Sigmoid colon (tissue), 7 donors: ENCODE data around the gene MROH2A. TPM values are rescaled to one million over a fixed set of nuclear protein-coding genes. Genes with fewer than 3 reads are reported as not detected.

Experiments
- DNase-seq: peaks from one replicate; pipeline ENCODE4 v3.0.0-alpha.2; 2019
- H3K27ac ChIP-seq, 4 donors: fragments of 200-600 bp; sonication (generic); one replicate each; pipeline ENCODE4 v1.5.1; 2016 to 2019; ENCODE audit warnings: mild to moderate bottlenecking in 1 of 4
- H3K27me3 ChIP-seq, 3 donors: fragments of 200-600 bp; sonication (generic); one replicate each; pipeline ENCODE4 v1.5.1; 2019; ENCODE audit warnings: mild to moderate bottlenecking in 1 of 3
- H3K36me3 ChIP-seq, 4 donors: fragments of 200-600 bp; sonication (generic); one replicate each; pipeline ENCODE4 v1.5.1; 2016 to 2019
- H3K4me1 ChIP-seq, 4 donors: fragments of 200-600 bp; sonication (generic); one replicate each; pipeline ENCODE4 v1.5.1; 2017 to 2019
- H3K4me3 ChIP-seq, 4 donors: fragments of 200-600 bp; sonication (generic); one replicate each; pipeline ENCODE4 v1.5.1; 2017 to 2019; ENCODE audit warnings: mild to moderate bottlenecking in 2 of 4, moderate library complexity in 1 of 4
- H3K9me3 ChIP-seq, 4 donors: fragments of 200-600 bp in 3 of 4; sonication (generic) in 3 of 4; one replicate each; pipeline versions ENCODE4 v1.5.1 to v1.6.1; 2013 to 2019
- CTCF ChIP-seq, 4 experiments: fragments of 450-650 bp in 3 of 4; fragments of 200-600 bp in 1 of 4; IDR thresholded peaks; one replicate each; pipeline ENCODE4 v1.5.1; 2016 to 2019; ENCODE audit warnings: antibody characterized with exemption in 4 of 4, mild to moderate bottlenecking in 3 of 4, moderate library complexity in 2 of 4
- EP300 ChIP-seq, 4 donors: sonication (generic); formaldehyde crosslinking; IDR thresholded peaks; one replicate each; pipeline ENCODE4 v1.6.1; 2017; ENCODE audit warnings: antibody characterized with exemption in 4 of 4
- POLR2A ChIP-seq, 2 donors: fragments of 450-650 bp; IDR thresholded peaks; one replicate each; pipeline ENCODE4 v1.6.1; 2016; ENCODE audit warnings: antibody characterized with exemption in 2 of 2, mild to moderate bottlenecking in 2 of 2, moderate library complexity in 2 of 2
- POLR2AphosphoS5 ChIP-seq, 4 donors: sonication (generic); formaldehyde crosslinking; IDR thresholded peaks; one replicate each; pipeline ENCODE4 v1.6.1; 2017; ENCODE audit warnings: antibody characterized with exemption in 4 of 4
- WGBS, 2 donors: extraction: QIAGEN DNeasy Blood & Tissue Kit; methylation state at CpG; one replicate each; pipeline ENCODE4 v1.1.7; 2013; 5-methylcytosine and 5-hydroxymethylcytosine counted together
- intact Hi-C: fragments of 100-400 bp; cut with DNase I; formaldehyde crosslinking; loops from one replicate; pipeline ENCODE4 v1.15.1; 2023
- polyA plus RNA-seq, 3 donors: library from polyadenylated mRNA; stranded (reverse); fragments of 200-250 nt; gene quantifications; one replicate each; pipeline ENCODE4 v1.2.3, GENCODE V29; 2013
- total RNA-seq, 4 donors: library from RNA; depleted of rRNA; stranded (reverse); fragments of >200 nt; gene quantifications; one replicate each; pipeline ENCODE4 v1.1.0, GENCODE V29; 2016
- donor health status: healthy with polysubstance abuse.
- donor health status: Bipolar disorder and iron deficiency.
- donor health status: healthy.

The MROH2A gene
- total and polyA plus RNA-seq, 7 donors: 0.06 TPM; not detected in 6

GRCh38 chr2:233803994-233804393 is 25.9 kb downstream of the MROH2A start:
- DNase-seq: peak; percentile 43
- peaks cover 0 to 5% (median 0%) of the 10 kb centered on the region in 3 donors for H3K27me3 ChIP-seq

DNA sequence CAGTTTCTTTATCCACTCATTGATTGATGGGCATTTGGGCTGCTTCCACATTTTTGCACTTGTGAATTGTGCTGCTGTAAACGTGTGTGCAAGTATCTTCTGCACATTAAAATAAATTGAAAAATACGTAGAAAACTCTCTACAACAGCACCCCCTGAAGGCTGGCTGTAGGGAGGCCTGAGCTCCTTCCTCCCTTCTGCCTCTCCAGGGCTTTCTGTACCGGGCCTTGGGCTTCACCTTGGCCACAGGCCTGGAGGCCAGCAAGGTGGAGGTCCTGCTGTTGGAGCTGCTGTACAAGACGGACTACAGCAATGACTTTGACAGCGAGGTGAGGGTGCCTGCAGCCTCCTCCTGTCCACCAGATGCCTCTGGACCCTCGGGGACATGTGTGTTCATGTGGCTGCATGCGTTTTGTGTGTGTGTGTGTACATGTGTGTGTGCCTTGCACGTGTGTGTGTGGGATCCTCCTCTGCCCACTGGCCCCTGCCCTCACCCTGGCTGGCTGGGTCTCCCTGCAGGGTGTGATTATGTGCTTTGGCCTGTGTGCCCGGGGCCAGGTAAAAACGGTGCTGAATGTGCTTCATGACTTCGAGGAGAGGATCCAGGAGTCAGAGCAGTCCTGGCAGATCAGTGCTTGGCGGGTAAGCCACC is 29.2 kb downstream of the MROH2A start:
- Histone ChIP-seq H3K36me3 (no peaks in the 10 kb centered on the region), H3K4me1 (no peaks in the 10 kb centered on the region), H3K27ac (no peak overlapping the region), H3K4me3 (no peak overlapping the region), H3K9me3 (no peaks in the 10 kb centered on the region), H3K27me3 (peaks cover 0 to 5% (median 0%) of the 10 kb centered on the region in 3 donors)
- peak; percentile 46 for DNase-seq
- WGBS, 2 donors: 74 to 80% methylated on average over 12 of the region's 12 CpGs
- no peak for TF ChIP-seq POLR2A (IDR thresholded peaks at IDR 0.05)
- TF ChIP-seq EP300 (IDR thresholded peaks at IDR 0.05): no peak
- no peak for TF ChIP-seq POLR2AphosphoS5 (IDR thresholded peaks at IDR 0.05)
- no peak for TF ChIP-seq CTCF (IDR thresholded peaks at IDR 0.05)
- intact Hi-C loops: no loop called here

More at GRCh38 chr2:233803994-233804393, 25.9 kb downstream of the MROH2A start:
- H3K9me3 ChIP-seq: no peaks in the 10 kb centered on the region
- H3K36me3 ChIP-seq: no peaks in the 10 kb centered on the region
- intact Hi-C loops: no loop called here
- H3K4me3 ChIP-seq: no peak overlapping the region
- H3K4me1 ChIP-seq: no peaks in the 10 kb centered on the region
- 66 to 75% methylated on average over 8 of the region's 8 CpGs for WGBS, 2 donors
- TF ChIP-seq EP300 (IDR thresholded peaks at IDR 0.05) (no peak), POLR2AphosphoS5 (IDR thresholded peaks at IDR 0.05) (no peak), POLR2A (IDR thresholded peaks at IDR 0.05) (no peak), CTCF (IDR thresholded peaks at IDR 0.05) (no peak)
- H3K27ac ChIP-seq: no peak overlapping the region

- peak; percentile 57 for DNase-seq
- Histone ChIP-seq H3K4me3 (no peak overlapping the region), H3K27me3 (peaks cover 0 to 5% (median 0%) of the 10 kb centered on the region in 3 donors), H3K36me3 (no peaks in the 10 kb centered on the region), H3K4me1 (no peaks in the 10 kb centered on the region), H3K9me3 (no peaks in the 10 kb centered on the region), H3K27ac (no peak overlapping the region)
- intact Hi-C loops: no loop called here
- TF ChIP-seq CTCF (IDR thresholded peaks at IDR 0.05) (no peak), EP300 (IDR thresholded peaks at IDR 0.05) (no peak), POLR2AphosphoS5 (IDR thresholded peaks at IDR 0.05) (no peak), POLR2A (IDR thresholded peaks at IDR 0.05) (no peak)
- 81 to 84% methylated on average over 10 of the region's 10 CpGs for WGBS, 2 donors
Observed at GRCh38 chr2:233807966-233808935, 30.1 kb downstream of the MROH2A start.

- Histone ChIP-seq H3K36me3 (no peaks in the 10 kb centered on the region), H3K4me1 (no peaks in the 10 kb centered on the region), H3K4me3 (no peak overlapping the region), H3K27me3 (peaks cover 0 to 5% (median 0%) of the 10 kb centered on the region in 3 donors), H3K27ac (no peak overlapping the region), H3K9me3 (peaks cover 0 to 1% (median 0%) of the 10 kb centered on the region in 4 donors)
- no peak for DNase-seq
- 92 to 95% methylated on average over 6 of the region's 6 CpGs for WGBS, 2 donors
- intact Hi-C loops: no loop called here
- TF ChIP-seq POLR2AphosphoS5 (IDR thresholded peaks at IDR 0.05) (no peak), POLR2A (IDR thresholded peaks at IDR 0.05) (no peak), EP300 (IDR thresholded peaks at IDR 0.05) (no peak), CTCF (IDR thresholded peaks at IDR 0.05) (no peak)
Observed at GRCh38 chr2:233810385-233810784, 32.3 kb downstream of the MROH2A start.
